Left ventricle myocardium inferior (tissue), 1 donor: Measurements from ENCODE around the gene C1QTNF6. TPM values are rescaled to one million over a fixed set of nuclear protein-coding genes. Genes with fewer than 3 reads are reported as not detected.

Experiments used
- DNase-seq: peaks from one replicate; pipeline ENCODE4 v3.0.0-alpha.2; 2020
- H3K27ac ChIP-seq: fragments of 200-600 bp; replicated peaks from 2 replicates; pipeline ENCODE4 v1.8.0; 2021
- H3K27me3 ChIP-seq: fragments of 200-600 bp; 2 replicates; pipeline ENCODE4 v1.8.0; 2021; ENCODE audit warnings: low read depth
- H3K36me3 ChIP-seq: fragments of 200-600 bp; 2 replicates; pipeline ENCODE4 v1.8.0; 2021
- H3K4me1 ChIP-seq: fragments of 200-600 bp; 2 replicates; pipeline ENCODE4 v1.8.0; 2021
- H3K4me3 ChIP-seq: fragments of 200-600 bp; 2 replicates; pipeline ENCODE4 v1.8.0; 2021; ENCODE audit warnings: mild to moderate bottlenecking, moderate library complexity
- H3K9me3 ChIP-seq: fragments of 200-600 bp; replicated peaks from 2 replicates; pipeline ENCODE4 v1.8.0; 2021
- CTCF ChIP-seq: fragments of 200-600 bp; IDR thresholded peaks from 2 replicates; pipeline ENCODE4 v1.8.0; 2021; ENCODE audit warnings: antibody characterized with exemption, mild to moderate bottlenecking, borderline replicate concordance
- intact Hi-C: fragments of 100-400 bp; cut with micrococcal nuclease; formaldehyde crosslinking; loops from one replicate; pipeline ENCODE4 v1.11.0; 2022
- total RNA-seq: library from RNA; stranded (reverse); fragmentation: NEBNext Ultra II Directional; extraction: Animal tissue kit (Norgen Biotek cat#: 25700); gene quantifications from one replicate; pipeline ENCODE4 v1.2.1, GENCODE V29; 2021
- donor health status: DM: no; HTN: yes; CAD: no; lungs with severe emphysema.

Gene C1QTNF6
- total RNA-seq, 1 donor from 2014 or later, result 1.3 TPM

- no peaks in the 10 kb centered on the region for H3K36me3 ChIP-seq
- no peak overlapping the region for H3K27ac ChIP-seq
- DNase-seq, result no peak
- no peak for TF ChIP-seq CTCF
- intact Hi-C loops, result no loop called here
- H3K4me1 ChIP-seq, result no peaks in the 10 kb centered on the region
- no peak overlapping the region for H3K4me3 ChIP-seq
- H3K9me3 ChIP-seq, result peaks cover under 1% of the 10 kb centered on the region
- peaks cover 86% of the 10 kb centered on the region for H3K27me3 ChIP-seq
Observed at GRCh38 chr22:37145180-37146050, 42.6 kb downstream of the C1QTNF6 start.

- TF ChIP-seq CTCF, result no peak
- H3K27me3 ChIP-seq, result peaks cover 93% of the 10 kb centered on the region
- H3K4me1 ChIP-seq, result no peaks in the 10 kb centered on the region
- no peak overlapping the region for H3K27ac ChIP-seq
- DNase-seq, result no peak
- intact Hi-C loops, result no loop called here
- no peaks in the 10 kb centered on the region for H3K9me3 ChIP-seq
- no peaks in the 10 kb centered on the region for H3K36me3 ChIP-seq
- H3K4me3 ChIP-seq, result no peak overlapping the region
Observed at GRCh38 chr22:37144180-37144554, 43.9 kb downstream of the C1QTNF6 start.

- intact Hi-C loops, result no loop called here
- H3K36me3 ChIP-seq, result no peaks in the 10 kb centered on the region
- peaks cover 82% of the 10 kb centered on the region for H3K27me3 ChIP-seq
- no peak overlapping the region for H3K27ac ChIP-seq
- no peak overlapping the region for H3K4me3 ChIP-seq
- no peaks in the 10 kb centered on the region for H3K4me1 ChIP-seq
- H3K9me3 ChIP-seq, result no peaks in the 10 kb centered on the region
- no peak for DNase-seq
- no peak for TF ChIP-seq CTCF
Observed at GRCh38 chr22:37141971-37142370, 46.1 kb downstream of the C1QTNF6 start.

GRCh38 chr22:37141476-37141875, 46.6 kb downstream of the C1QTNF6 start:
- no peaks in the 10 kb centered on the region for H3K4me1 ChIP-seq
- no peaks in the 10 kb centered on the region for H3K36me3 ChIP-seq
- no peak for TF ChIP-seq CTCF
- H3K4me3 ChIP-seq, result no peak overlapping the region
- DNase-seq, result no peak
- no peaks in the 10 kb centered on the region for H3K9me3 ChIP-seq
- intact Hi-C loops, result no loop called here
- no peak overlapping the region for H3K27ac ChIP-seq
- H3K27me3 ChIP-seq, result peaks cover 80% of the 10 kb centered on the region

GRCh38 chr22:37140686-37141323, 47.2 kb downstream of the C1QTNF6 start:
- no peak for DNase-seq
- intact Hi-C loops, result no loop called here
- peaks cover 78% of the 10 kb centered on the region for H3K27me3 ChIP-seq

More at GRCh38 chr22:37140686-37141323, 47.2 kb downstream of the C1QTNF6 start:
- Histone ChIP-seq H3K36me3 (no peaks in the 10 kb centered on the region), H3K4me1 (no peaks in the 10 kb centered on the region), H3K4me3 (no peak overlapping the region), H3K9me3 (no peaks in the 10 kb centered on the region), H3K27ac (no peak overlapping the region)
- TF ChIP-seq CTCF, result no peak
